Measurements from ENCODE around the gene FAM169A. TPM values are rescaled to one million over a fixed set of nuclear protein-coding genes. Genes with fewer than 3 reads are reported as not detected.

Gene FAM169A
- total and polyA plus RNA-seq, 2 of the 4 experiments (the other 2 are of a cell fraction) = under 0.01 TPM; not detected in 1

GRCh38 chr5:74873525-74874249 is 7.5 kb upstream of the FAM169A start:
- Histone ChIP-seq H3K9me1 (ENCODE audit: insufficient read depth, low read length) (no peaks in the 10 kb centered on the region), H3K27me3 (ENCODE audit: control insufficient read depth, insufficient read depth, low read length) (peaks cover 6% of the 10 kb centered on the region), H3K79me1 (ENCODE audit: low read depth in 1 of 2, low read length in 2 of 2) (no peaks in the 10 kb centered on the region), H2BK5ac (ENCODE audit: low read depth, low read length, poor library complexity, severe bottlenecking) (no peak overlapping the region), H2AK9ac (replicated peaks; ENCODE audit: low read depth, low read length, poor library complexity) (no peak overlapping the region), H3K14ac (replicated peaks; ENCODE audit: low read depth, low read length) (no peak overlapping the region), H4K5ac (ENCODE audit: low read depth, low read length) (no peak overlapping the region), H3K4me2 (ENCODE audit: low read depth, low read length) (no peak overlapping the region), H3K4me1 (ENCODE audit: control insufficient read depth, insufficient read depth, low read length) (no peaks in the 10 kb centered on the region), H3K27ac (ENCODE audit: insufficient read depth, low read length) (no peak overlapping the region), H2BK120ac (ENCODE audit: low read depth, low read length) (no peak overlapping the region), H4K20me1 (ENCODE audit: insufficient read depth, low read length) (no peaks in the 10 kb centered on the region), H3K23ac (ENCODE audit: low read depth, low read length) (no peak overlapping the region), H2BK15ac (ENCODE audit: low read depth, low read length) (no peak overlapping the region), H3K4me3 (ENCODE audit: insufficient read depth, low read depth, low read length) (no peak overlapping the region), H2AFZ (replicated peaks; ENCODE audit: low read length, poor library complexity) (no peak overlapping the region), H3K9ac (ENCODE audit: low read depth, low read length) (no peak overlapping the region), H4K91ac (ENCODE audit: insufficient read depth, low read depth, low read length) (no peak overlapping the region), H3K18ac (ENCODE audit: low read depth, low read length) (no peak overlapping the region), H2AK5ac (ENCODE audit: low read depth, low read length) (no peak overlapping the region), H4K8ac (ENCODE audit: low read depth in 2 of 2, low read length in 2 of 2) (no peak overlapping the region), H3K36me3 (ENCODE audit: control insufficient read depth, insufficient read depth, low read length) (no peaks in the 10 kb centered on the region), H3K4ac (ENCODE audit: low read depth, low read length) (no peak overlapping the region), H3K56ac (ENCODE audit: extremely low read depth, insufficient read depth, low read length) (no peak overlapping the region), H2BK20ac (ENCODE audit: low read depth, low read length) (no peak overlapping the region), H3K9me3 (ENCODE audit: control insufficient read depth, insufficient read depth, low read length) (no peaks in the 10 kb centered on the region)
- WGBS, 2 experiments (ENCODE audit: extremely low coverage in 2 of 2, insufficient read length in 1 of 2) = no CpG with 5 or more reads among the region's 3 CpGs
- ATAC-seq (ENCODE audit: low read depth) = no peak
- no TSS peak for BruUV-seq (replicated peaks)
- TF ChIP-seq USF2 (IDR thresholded peaks at IDR 0.05; ENCODE audit: low read depth, low read length) = no peak
- TF ChIP-seq SMC3 (IDR thresholded peaks at IDR 0.05; ENCODE audit: low read depth, low read length) = no peak
- no peak for TF ChIP-seq MAFK (IDR thresholded peaks at IDR 0.05; ENCODE audit: low read depth, low read length)
- TF ChIP-seq RAD21 (IDR thresholded peaks at IDR 0.05; ENCODE audit: low read length) = no peak
- TF ChIP-seq CHD1 (IDR thresholded peaks at IDR 0.05; ENCODE audit: low read depth, low read length) = no peak
- no peak for TF ChIP-seq CEBPB (IDR thresholded peaks at IDR 0.05; ENCODE audit: low read depth, low read length)
- TF ChIP-seq RCOR1 (IDR thresholded peaks at IDR 0.05; ENCODE audit: insufficient replicate concordance, low read length) = no peak
- no peak for TF ChIP-seq BHLHE40 (IDR thresholded peaks at IDR 0.05; ENCODE audit: low read depth, low read length)
- TF ChIP-seq FOS (IDR thresholded peaks at IDR 0.05; ENCODE audit: low read depth, low read length) = no peak
- no peak for TF ChIP-seq MAZ (IDR thresholded peaks at IDR 0.05; ENCODE audit: borderline replicate concordance, low read depth, low read length)
- no peak for TF ChIP-seq NFE2L2 (IDR thresholded peaks at IDR 0.05; ENCODE audit: low read depth, low read length)
- no peak for TF ChIP-seq CTCF (conservative IDR thresholded peaks at IDR 0.05; ENCODE audit: low read depth, low read length)
- TF ChIP-seq MXI1 (IDR thresholded peaks at IDR 0.05; ENCODE audit: borderline replicate concordance, low read depth, low read length) = no peak
- no peak for TF ChIP-seq ELK1 (IDR thresholded peaks at IDR 0.05; ENCODE audit: borderline replicate concordance, low read depth, low read length)
- no peak for TF ChIP-seq RFX5 (IDR thresholded peaks at IDR 0.05; ENCODE audit: low read depth, low read length)
- no peak for TF ChIP-seq POLR2A (IDR thresholded peaks at IDR 0.05; ENCODE audit: low read depth, low read length)
- DNase-seq = no peak
- POLR2A ChIA-PET (ENCODE audit: unreplicated experiment) = no interaction called here
- dilution Hi-C loops (cut with HindIII; ENCODE audit: low sequenced_read_pairs, unreplicated experiment) (no loop called here), intact Hi-C loops (cut with micrococcal nuclease) (no loop called here), in situ Hi-C loops (cut with MboI; ENCODE audit: low sequenced_read_pairs) (no loop called here)
- CTCF ChIA-PET = no interaction called here
